Liver (tissue), 9 donors: Measurements from ENCODE around the gene GINS2. TPM values are rescaled to one million over a fixed set of nuclear protein-coding genes. Genes with fewer than 3 reads are reported as not detected.

Experiments used
- DNase-seq: peaks from one replicate; pipeline ENCODE4 v3.0.0-alpha.2; 2017; ENCODE audit warnings: low spot score
- H3K27ac ChIP-seq, 2 donors: one replicate each; pipeline ENCODE4 v1.7.0; 2013; ENCODE audit warnings: inconsistent platforms in 2 of 2, low read length in 2 of 2, control low read depth in 1 of 2, low read depth in 1 of 2, mild to moderate bottlenecking in 1 of 2
- H3K27me3 ChIP-seq, 4 donors: one replicate each; pipeline versions ENCODE4 v1.6.1 to v1.7.0; 2013; ENCODE audit warnings: low read length in 3 of 4, inconsistent platforms in 1 of 4, mild to moderate bottlenecking in 1 of 4, moderate library complexity in 1 of 4; ENCODE audit not compliant: control insufficient read depth in 4 of 4, insufficient read depth in 4 of 4
- H3K36me3 ChIP-seq, 4 donors: one replicate each; pipeline versions ENCODE4 v1.6.1 to v1.7.0; 2013; ENCODE audit warnings: low read length in 3 of 4, mild to moderate bottlenecking in 3 of 4, low read depth in 1 of 4, moderate library complexity in 1 of 4; ENCODE audit not compliant: control insufficient read depth in 4 of 4, insufficient read depth in 3 of 4
- H3K4me1 ChIP-seq, 4 donors: one replicate each; pipeline versions ENCODE4 v1.6.1 to v1.7.0; 2013; ENCODE audit warnings: low read length in 3 of 4, mild to moderate bottlenecking in 3 of 4, moderate library complexity in 1 of 4; ENCODE audit not compliant: control insufficient read depth in 4 of 4, insufficient read depth in 4 of 4
- H3K4me3 ChIP-seq, 3 donors: one replicate each; pipeline versions ENCODE4 v1.6.1 to v1.7.0; 2013; ENCODE audit warnings: low read length in 3 of 3, control low read depth in 1 of 3, low read depth in 1 of 3, mild to moderate bottlenecking in 1 of 3
- H3K9ac ChIP-seq, 2 donors: one replicate each; pipeline ENCODE4 v1.7.0; 2013; ENCODE audit warnings: low read length in 2 of 2, mild to moderate bottlenecking in 2 of 2, moderate library complexity in 2 of 2, control low read depth in 1 of 2, low read depth in 1 of 2
- H3K9me3 ChIP-seq, 4 donors: one replicate each; pipeline versions ENCODE4 v1.6.1 to v1.7.0; 2013; ENCODE audit warnings: low read length in 3 of 4; ENCODE audit not compliant: control insufficient read depth in 4 of 4
- ATF3 ChIP-seq: IDR thresholded peaks from 2 replicates; pipeline ENCODE4 v1.6.1; 2016; ENCODE audit warnings: antibody characterized with exemption
- EGR1 ChIP-seq, 2 donors: IDR thresholded peaks; 2 replicates each; pipeline ENCODE4 v1.6.1; 2016 to 2018; ENCODE audit warnings: antibody characterized with exemption in 2 of 2, low read depth in 2 of 2
- FOXA1 ChIP-seq: IDR thresholded peaks from 2 replicates; pipeline ENCODE4 v1.6.1; 2016; ENCODE audit warnings: antibody characterized with exemption
- FOXA2 ChIP-seq: IDR thresholded peaks from 2 replicates; pipeline ENCODE4 v1.6.1; 2016; ENCODE audit warnings: antibody characterized with exemption
- GABPA ChIP-seq, 2 donors: IDR thresholded peaks in 1 of 2; conservative IDR thresholded peaks in 1 of 2; 2 replicates each; pipeline ENCODE4 v1.6.1; 2016; ENCODE audit warnings: antibody characterized with exemption in 2 of 2, mild to moderate bottlenecking in 1 of 2, moderate library complexity in 1 of 2
- HNF4G ChIP-seq: IDR thresholded peaks from 2 replicates; pipeline ENCODE4 v1.6.1; 2016; ENCODE audit warnings: antibody characterized with exemption
- JUND ChIP-seq, 2 donors: IDR thresholded peaks; 2 replicates each; pipeline ENCODE4 v1.6.1; 2016; ENCODE audit warnings: antibody characterized with exemption in 2 of 2
- MAX ChIP-seq: IDR thresholded peaks from 2 replicates; pipeline ENCODE4 v1.6.1; 2016; ENCODE audit warnings: antibody characterized with exemption
- NR2F2 ChIP-seq: IDR thresholded peaks from 2 replicates; pipeline ENCODE4 v1.6.1; 2016; ENCODE audit warnings: antibody characterized with exemption
- REST ChIP-seq: IDR thresholded peaks from 2 replicates; pipeline ENCODE4 v1.6.1; 2016; ENCODE audit warnings: antibody characterized with exemption, mild to moderate bottlenecking
- RXRA ChIP-seq, 2 donors: IDR thresholded peaks; 2 replicates each; pipeline ENCODE4 v1.6.1; 2017 to 2018; ENCODE audit warnings: antibody characterized with exemption in 2 of 2, mild to moderate bottlenecking in 1 of 2
- TAF1 ChIP-seq: conservative IDR thresholded peaks from 2 replicates; pipeline ENCODE4 v1.6.1; 2016; ENCODE audit warnings: antibody characterized with exemption, mild to moderate bottlenecking
- YY1 ChIP-seq: IDR thresholded peaks from 2 replicates; pipeline ENCODE4 v1.6.1; 2016; ENCODE audit warnings: antibody characterized with exemption, mild to moderate bottlenecking
- ZBTB33 ChIP-seq: IDR thresholded peaks from 2 replicates; pipeline ENCODE4 v1.6.1; 2016; ENCODE audit warnings: antibody characterized with exemption
- WGBS: extraction: QIAGEN DNeasy Blood & Tissue Kit; methylation state at CpG from one replicate; pipeline ENCODE4 v1.1.7; 2013; 5-methylcytosine and 5-hydroxymethylcytosine counted together
- polyA plus RNA-seq, 2 donors: library from polyadenylated mRNA; stranded (reverse) in 1 of 2; unstranded in 1 of 2; fragments of 200-250 nt in 1 of 2; fragments of >200 nt in 1 of 2; fragmentation: Nextera tagmentation in 1 of 2; extraction: Ambion mirVana in 1 of 2; gene quantifications; one replicate each; pipeline versions ENCODE4 v1.2.1 to v1.2.3, GENCODE V29; 2013 to 2015
- total RNA-seq, 2 donors: library from RNA; depleted of rRNA; stranded (reverse); fragments of >200 nt; gene quantifications; one replicate each; pipeline ENCODE4 v1.2.3, GENCODE V29; 2014
- donor health status: healthy.
- donor health status: healthy.
- donor health status: healthy.
- donor health status: healthy.
- donor health status: healthy.

Gene GINS2
- total and polyA plus RNA-seq, 4 donors, result 0.17 to 9.3 (median 0.86) TPM

DNA sequence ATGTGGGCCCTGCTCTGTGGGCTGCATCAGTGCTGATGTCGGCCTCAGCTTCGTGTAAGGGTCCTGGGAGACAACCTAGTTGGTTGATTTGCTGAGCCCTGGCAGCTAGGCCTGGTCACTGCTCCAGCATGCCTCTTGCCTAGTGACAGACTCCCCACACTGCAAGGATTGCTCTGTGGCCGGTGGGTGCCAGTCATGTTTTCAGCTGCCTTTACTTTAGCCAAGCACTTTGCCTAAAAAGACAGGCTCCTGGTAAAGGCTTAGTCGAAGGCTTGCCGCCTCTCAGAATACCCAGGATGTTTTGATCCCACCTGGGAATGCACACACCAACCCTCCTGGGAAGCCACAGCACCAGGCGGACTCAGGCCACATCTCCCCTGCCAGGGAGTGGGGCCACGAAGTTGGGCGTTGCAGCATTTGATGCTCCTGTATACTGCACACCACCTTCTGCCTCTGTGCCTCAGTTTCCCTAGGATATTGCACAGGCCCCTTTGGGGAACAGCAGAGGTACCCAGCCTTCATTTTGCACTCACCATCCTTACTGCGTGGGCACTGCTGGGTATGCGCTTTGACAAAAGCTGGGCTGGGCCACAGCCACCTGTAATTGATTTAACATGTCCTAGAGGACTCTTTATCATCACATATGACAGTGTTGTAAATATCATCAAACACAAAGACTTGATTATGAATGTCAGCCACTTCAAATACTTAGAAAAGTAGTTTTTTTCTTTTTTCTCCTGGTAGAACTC lies 19.9 kb downstream of the GINS2 start:
- H3K27ac ChIP-seq, result no peak overlapping the region
- no peak for TF ChIP-seq JUND (IDR thresholded peaks at IDR 0.05)
- no peak for TF ChIP-seq RXRA (IDR thresholded peaks at IDR 0.05)
- no peak for TF ChIP-seq ATF3
- TF ChIP-seq NR2F2, result no peak
- TF ChIP-seq FOXA2, result no peak
- no peak overlapping the region for H3K4me3 ChIP-seq
- no peaks in the 10 kb centered on the region for H3K27me3 ChIP-seq
- H3K9me3 ChIP-seq, result no peaks in the 10 kb centered on the region
- no peak overlapping the region for H3K9ac ChIP-seq
- H3K36me3 ChIP-seq, result peaks cover 16 to 82% (median 65%) of the 10 kb centered on the region in 4 donors
- WGBS, result 95% methylated on average over 10 of the region's 10 CpGs
- DNase-seq, result no peak
- peaks cover 4 to 14% (median 11%) of the 10 kb centered on the region in 4 donors for H3K4me1 ChIP-seq

- no peaks in the 10 kb centered on the region for H3K9me3 ChIP-seq
- H3K27me3 ChIP-seq, result no peaks in the 10 kb centered on the region
- H3K27ac ChIP-seq, result no peak overlapping the region
- H3K4me1 ChIP-seq, result peaks cover 0 to 4% (median 3%) of the 10 kb centered on the region in 4 donors
- H3K9ac ChIP-seq, result no peak overlapping the region
- no peak for TF ChIP-seq YY1
- no peak for TF ChIP-seq REST
- TF ChIP-seq GABPA (IDR thresholded peaks at IDR 0.05 in 1 of 2, conservative IDR thresholded peaks at IDR 0.05 in 1 of 2), result no peak
- TF ChIP-seq NR2F2, result no peak
- TF ChIP-seq RXRA (IDR thresholded peaks at IDR 0.05), result no peak
- TF ChIP-seq FOXA1, result no peak
- TF ChIP-seq ATF3, result no peak
- H3K36me3 ChIP-seq, result peaks cover 22 to 92% (median 72%) of the 10 kb centered on the region in 4 donors
- H3K4me3 ChIP-seq, result no peak overlapping the region
- 92% methylated on average over 16 of the region's 16 CpGs for WGBS
- DNase-seq, result no peak
Measured at GRCh38 chr16:85667841-85668413, 20.8 kb downstream of the GINS2 start.

GRCh38 chr16:85667261-85667660 lies 21.5 kb downstream of the GINS2 start:
- Histone ChIP-seq H3K27ac (no peak overlapping the region), H3K4me3 (no peak overlapping the region), H3K27me3 (no peaks in the 10 kb centered on the region), H3K9ac (no peak overlapping the region), H3K36me3 (peaks cover 27 to 94% (median 73%) of the 10 kb centered on the region in 4 donors), H3K9me3 (no peaks in the 10 kb centered on the region), H3K4me1 (no peaks in the 10 kb centered on the region)
- WGBS, result 93% methylated on average over 9 of the region's 9 CpGs
- TF ChIP-seq ZBTB33, result no peak
- TF ChIP-seq HNF4G, result no peak
- TF ChIP-seq REST, result no peak
- TF ChIP-seq MAX, result no peak
- TF ChIP-seq NR2F2, result no peak
- TF ChIP-seq JUND (IDR thresholded peaks at IDR 0.05), result no peak
- no peak for TF ChIP-seq ATF3
- no peak for TF ChIP-seq RXRA (IDR thresholded peaks at IDR 0.05)
- TF ChIP-seq EGR1 (IDR thresholded peaks at IDR 0.05; ENCODE audit: low read depth in 2 of 2), result no peak
- no peak for TF ChIP-seq TAF1
- no peak for DNase-seq
